Loucy (cell line): Measurements from ENCODE around the gene DCUN1D3.
"Not testable (repeated sequence)": the region's sequence is repeated elsewhere in the genome, so short reads cannot be mapped to it uniquely, and the experiment has no call there.

Experiments
- H2AFZ ChIP-seq: fragments of 200-600 bp; sonication (generic); 2 replicates; pipeline ENCODE4 v1.6.0; 2016; ENCODE audit warnings: antibody characterized with exemption, mild to moderate bottlenecking, low read length, moderate library complexity
- H3F3A ChIP-seq: fragments of 200-600 bp; 2 replicates; pipeline ENCODE4 v1.6.0; 2016; ENCODE audit warnings: antibody characterized with exemption, low read depth, mild to moderate bottlenecking
- H3K27me3 ChIP-seq: fragments of 200-600 bp; sonication (generic); 2 replicates; pipeline ENCODE4 v1.6.1; 2014; ENCODE audit warnings: low read length, mild to moderate bottlenecking; ENCODE audit not compliant: insufficient read depth, poor library complexity, severe bottlenecking
- H3K36me3 ChIP-seq: fragments of 200-600 bp; sonication (generic); 2 replicates; pipeline ENCODE4 v1.6.1; 2016; ENCODE audit warnings: low read length; ENCODE audit not compliant: insufficient read depth
- H3K4me1 ChIP-seq: fragments of 200-600 bp; sonication (generic); 2 replicates; pipeline ENCODE4 v1.5.1; 2014; ENCODE audit warnings: low read length, mild to moderate bottlenecking; ENCODE audit not compliant: insufficient read depth, poor library complexity, severe bottlenecking
- H3K4me2 ChIP-seq: fragments of 200-600 bp; sonication (generic); 2 replicates; pipeline ENCODE4 v1.6.0; 2014; ENCODE audit warnings: antibody characterized with exemption, low read length, low read depth, mild to moderate bottlenecking; ENCODE audit not compliant: poor library complexity, severe bottlenecking
- H3K4me3 ChIP-seq: fragments of 200-600 bp; sonication (generic); 2 replicates; pipeline ENCODE4 v1.5.1; 2014; ENCODE audit warnings: low read length, mild to moderate bottlenecking, mixed read lengths; ENCODE audit not compliant: poor library complexity, severe bottlenecking
- H3K79me2 ChIP-seq: fragments of 200-600 bp; sonication (generic); 2 replicates; pipeline ENCODE4 v1.6.1; 2014; ENCODE audit warnings: low read length; ENCODE audit not compliant: insufficient read depth
- H3K9ac ChIP-seq: fragments of 200-600 bp; sonication (generic); 2 replicates; pipeline ENCODE4 v1.6.0; 2014; ENCODE audit warnings: mild to moderate bottlenecking, low read depth, low read length, moderate library complexity; ENCODE audit not compliant: poor library complexity, severe bottlenecking
- H3K9me2 ChIP-seq: fragments of 200-600 bp; sonication (generic); replicated peaks from 2 replicates; pipeline ENCODE4 v1.6.1; 2016; ENCODE audit warnings: low read depth, low read length, mixed read lengths
- H3K9me3 ChIP-seq: fragments of 200-600 bp; sonication (generic); 2 replicates; pipeline ENCODE4 v1.6.1; 2014; ENCODE audit warnings: mild to moderate bottlenecking, antibody characterized with exemption, low read length, low read depth; ENCODE audit not compliant: insufficient read depth
- H4K20me1 ChIP-seq: fragments of 200-600 bp; sonication (generic); 2 replicates; pipeline ENCODE4 v1.6.0; 2014; ENCODE audit warnings: antibody characterized with exemption, low read length, mild to moderate bottlenecking; ENCODE audit not compliant: insufficient read depth, poor library complexity, severe bottlenecking
- CTCF ChIP-seq: fragments of 200-600 bp; sonication (generic); conservative IDR thresholded peaks from 2 replicates; pipeline ENCODE4 v1.5.1; 2014; ENCODE audit warnings: mild to moderate bottlenecking, antibody characterized with exemption, low read length
- EZH2phosphoT487 ChIP-seq: fragments of 200-600 bp; IDR thresholded peaks from 2 replicates; pipeline ENCODE4 v1.6.1; 2018; ENCODE audit warnings: antibody characterized with exemption, mild to moderate bottlenecking, moderate library complexity, borderline replicate concordance

The DCUN1D3 gene

GRCh38 chr16:20946015-20946629, 46.0 kb upstream of the DCUN1D3 start:
- no peaks in the 10 kb centered on the region for H3K36me3 ChIP-seq
- TF ChIP-seq CTCF, result no peak
- TF ChIP-seq EZH2phosphoT487, result no peak

GRCh38 chr16:20945575-20945875, 45.4 kb upstream of the DCUN1D3 start:
- not testable (repeated sequence) for H3K27me3 ChIP-seq, H4K20me1 ChIP-seq, H3K4me1 ChIP-seq, H3F3A ChIP-seq, H3K9me3 ChIP-seq, H3K9me2 ChIP-seq, H3K36me3 ChIP-seq, H3K9ac ChIP-seq, H3K4me2 ChIP-seq, H3K79me2 ChIP-seq, H3K4me3 ChIP-seq
- H2AFZ ChIP-seq, result 0 out of 2 replicates have a peak overlapping the region, but pooled peaks have one; percentile 9

More at GRCh38 chr16:20946015-20946629, 46.0 kb upstream of the DCUN1D3 start:
- H4K20me1 ChIP-seq, result no peaks in the 10 kb centered on the region
- H3K4me3 ChIP-seq, result no peak overlapping the region
- H3K4me1 ChIP-seq, result peaks cover 4% of the 10 kb centered on the region
- no peak overlapping the region for H2AFZ ChIP-seq
- H3F3A ChIP-seq, result no peaks in the 10 kb centered on the region
- H3K9me3 ChIP-seq, result no peaks in the 10 kb centered on the region
- H3K4me2 ChIP-seq, result no peak overlapping the region
- H3K79me2 ChIP-seq, result no peaks in the 10 kb centered on the region
- no peaks in the 10 kb centered on the region for H3K27me3 ChIP-seq
- H3K9me2 ChIP-seq, result no peaks in the 10 kb centered on the region
- H3K9ac ChIP-seq, result no peak overlapping the region

DNA sequence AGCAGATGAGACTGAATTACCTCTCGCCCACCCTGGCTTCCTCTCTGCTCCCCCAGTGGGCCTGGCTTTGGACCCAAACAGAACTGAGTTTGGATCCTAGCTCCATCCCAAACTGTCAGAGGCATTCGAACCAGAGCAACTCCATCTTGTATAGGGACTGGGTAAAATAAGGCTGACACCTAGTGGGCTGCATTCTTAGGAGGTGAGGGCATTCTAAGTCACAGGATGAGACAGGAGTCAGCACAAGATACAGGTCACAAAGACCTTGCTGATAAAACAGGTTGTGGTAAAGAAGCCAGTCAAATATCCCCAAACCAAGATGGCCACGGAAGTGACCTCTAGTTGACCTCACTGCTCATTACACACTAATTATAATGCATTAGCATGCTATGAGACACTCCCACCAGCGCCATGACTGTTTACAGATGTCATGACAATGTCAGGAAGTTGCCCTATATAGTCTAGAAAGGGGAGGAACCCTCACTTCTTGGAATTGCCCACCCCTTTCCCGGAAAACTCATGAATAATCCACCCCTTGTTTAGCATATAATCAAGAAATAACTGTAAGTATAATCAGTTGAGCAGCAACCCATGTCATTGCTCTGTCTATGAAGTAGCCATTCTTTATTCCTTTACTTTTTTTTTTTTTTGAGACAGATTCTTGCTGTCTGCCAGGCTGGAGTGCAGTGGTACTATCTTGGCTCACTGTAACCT, 44.9 kb upstream of the DCUN1D3 start:
- H3K27me3 ChIP-seq, result no peaks in the 10 kb centered on the region

More for the DNA sequence above, 44.9 kb upstream of the DCUN1D3 start:
- no peaks in the 10 kb centered on the region for H3K36me3 ChIP-seq
- no peak overlapping the region for H3K4me3 ChIP-seq
- H3K9ac ChIP-seq, result no peak overlapping the region
- no peaks in the 10 kb centered on the region for H3K79me2 ChIP-seq
- TF ChIP-seq CTCF (peak; percentile 53), EZH2phosphoT487 (no peak)
- H4K20me1 ChIP-seq, result no peaks in the 10 kb centered on the region
- no peaks in the 10 kb centered on the region for H3K9me3 ChIP-seq
- H3K4me1 ChIP-seq, result peaks cover 6% of the 10 kb centered on the region
- H3K9me2 ChIP-seq, result no peaks in the 10 kb centered on the region
- peak overlapping the region; percentile 9 for H2AFZ ChIP-seq
- no peaks in the 10 kb centered on the region for H3F3A ChIP-seq
- H3K4me2 ChIP-seq, result no peak overlapping the region
